HG03439 (cell line): ENCODE results near the gene FREM2.

Experiments used
- ATAC-seq: cut with Tn5 transposase; IDR thresholded peaks from one replicate; pipeline ENCODE4 v1.9.1; 2021; ENCODE audit warnings: mild to moderate bottlenecking, moderate library complexity; ENCODE audit not compliant: unreplicated experiment

FREM2 gene

GRCh38 chr13:38686577-38687245, at the start of gene FREM2:
TSS of gene FREM2 (plus strand) at chr13:38687077. CDS start at chr13:38687345, 268 bp downstream.
- ATAC-seq, result no peak

- ATAC-seq, result no peak
Observed at GRCh38 chr13:38637576-38637975, 49.3 kb upstream of the FREM2 start.

- no peak for ATAC-seq
Observed at GRCh38 chr13:38641164-38641948, 45.5 kb upstream of the FREM2 start.

- ATAC-seq, result no peak
Observed at GRCh38 chr13:38647312-38647711, 39.6 kb upstream of the FREM2 start.

- no peak for ATAC-seq
Observed at GRCh38 chr13:38648912-38649311, 38.0 kb upstream of the FREM2 start.

- ATAC-seq, result no peak
Observed at GRCh38 chr13:38656699-38657098, 30.2 kb upstream of the FREM2 start.

GRCh38 chr13:38657191-38657590, 29.7 kb upstream of the FREM2 start:
- no peak for ATAC-seq

GRCh38 chr13:38658906-38659305, 28.0 kb upstream of the FREM2 start:
- no peak for ATAC-seq

- ATAC-seq, result no peak
Observed at GRCh38 chr13:38661010-38661675, 25.7 kb upstream of the FREM2 start.

- ATAC-seq, result no peak
Observed at GRCh38 chr13:38662362-38662761, 24.5 kb upstream of the FREM2 start.

GRCh38 chr13:38664906-38665305, 22.0 kb upstream of the FREM2 start:
- ATAC-seq, result no peak

- ATAC-seq, result no peak
Observed at GRCh38 chr13:38667526-38668109, 19.3 kb upstream of the FREM2 start.

- no peak for ATAC-seq
Observed at GRCh38 chr13:38669234-38669964, 17.5 kb upstream of the FREM2 start.

- no peak for ATAC-seq
Observed at GRCh38 chr13:38670627-38671026, 16.2 kb upstream of the FREM2 start.

- no peak for ATAC-seq
Observed at GRCh38 chr13:38671980-38672379, 14.9 kb upstream of the FREM2 start.

- no peak for ATAC-seq
Observed at GRCh38 chr13:38674208-38674607, 12.7 kb upstream of the FREM2 start.

GRCh38 chr13:38680912-38681311, 6.0 kb upstream of the FREM2 start:
- no peak for ATAC-seq

GRCh38 chr13:38684714-38685113, 2.2 kb upstream of the FREM2 start:
- ATAC-seq, result no peak

- ATAC-seq, result no peak
Observed at GRCh38 chr13:38685431-38685830, 1.4 kb upstream of the FREM2 start.

GRCh38 chr13:38685974-38686576, 802 bp upstream of the FREM2 start:
- no peak for ATAC-seq
